HepG2 (cell line): Measurements from ENCODE around the gene GPSM1. TPM values are rescaled to one million over a fixed set of nuclear protein-coding genes. Genes with fewer than 3 reads are reported as not detected.
A peak's percentile ranks its signal among the peaks of the same experiment; 100 is the strongest.

Experiments
- ATAC-seq: fragments of 200-7000 bp; cut with Tn5 transposase; 3 replicates; pipeline ENCODE4 v1.9.1; 2020; ENCODE audit warnings: mild to moderate bottlenecking, moderate library complexity
- BruUV-seq: library from RNA; stranded (reverse); fragments of 400-500 nt; replicated peaks from 2 replicates; lab custom pipeline; 2021; lab: Mats Ljungman, UMichigan
- CTCF ChIA-PET: fragments of 300-600 bp; formaldehyde crosslinking; extraction: SDS; loops from one replicate; lab custom pipeline; 2021; ENCODE audit warnings: low total read pairs, inconsistent platforms, low intra/inter-chr PET ratio; lab: Yijun Ruan, JAX
- POLR2A ChIA-PET: fragments of 350-600 bp; sonication (Branson Sonifier 250); formaldehyde crosslinking; loops from one replicate; lab custom pipeline; 2020; ENCODE audit warnings: antibody characterized with exemption, inconsistent platforms; lab: Yijun Ruan, JAX
- DNase-seq: peaks from one replicate; pipeline ENCODE4 v3.0.0-alpha.2; 2015; ENCODE audit warnings: low spot score
- FAIRE-seq: peaks from 3 replicates; lab custom pipeline; 2011; peaks lifted over from hg19 to GRCh38; lab: Jason Lieb, UNC
- H2AFZ ChIP-seq: one replicate; pipeline ENCODE4 v1.6.1; 2011; ENCODE audit warnings: low read length, inconsistent platforms
- H3K27ac ChIP-seq: fragments of 300-600 bp; 3 replicates; pipeline ENCODE4 v1.8.0; 2011; ENCODE audit warnings: mixed run types, mild to moderate bottlenecking, mixed read lengths, low read length, inconsistent platforms; ENCODE audit not compliant: insufficient read depth; ENCODE audit errors: extremely low read length
- H3K27me3 ChIP-seq, 2 experiments: fragments of 200-600 bp in 1 of 2; 2 replicates in 1 of 2; 3 replicates in 1 of 2; pipeline versions ENCODE4 v1.6.0 to v1.8.0; 2011; ENCODE audit warnings: low read length in 2 of 2, mild to moderate bottlenecking in 2 of 2, moderate library complexity in 2 of 2, inconsistent platforms in 1 of 2; ENCODE audit not compliant: insufficient read depth in 2 of 2, control insufficient read depth in 1 of 2
- H3K36me3 ChIP-seq, 2 experiments: fragments of 200-600 bp in 1 of 2; replicated peaks in 1 of 2; 2 replicates in 1 of 2; 3 replicates in 1 of 2; pipeline versions ENCODE4 v1.5.1 to v1.8.0; 2011; ENCODE audit warnings: low read length in 2 of 2, inconsistent platforms in 1 of 2; ENCODE audit not compliant: insufficient read depth in 2 of 2, control insufficient read depth in 1 of 2
- H3K4me1 ChIP-seq: 2 replicates; pipeline ENCODE4 v1.5.1; 2012; ENCODE audit warnings: low read length, inconsistent platforms; ENCODE audit not compliant: insufficient read depth
- H3K4me2 ChIP-seq: 2 replicates; pipeline ENCODE4 v1.6.0; 2011; ENCODE audit warnings: low read depth, low read length, inconsistent platforms
- H3K4me3 ChIP-seq, 3 experiments: fragments of 200-600 bp in 1 of 3; sonication (generic), shearing (Covaris generic) in 1 of 3; replicated peaks in 1 of 3; 2 replicates each; pipeline ENCODE4 v1.5.1; 2011 to 2016; ENCODE audit warnings: low read length in 3 of 3, inconsistent platforms in 2 of 3, low read depth in 2 of 3, mild to moderate bottlenecking in 2 of 3, control low read depth in 1 of 3, mixed read lengths in 1 of 3; ENCODE audit not compliant: insufficient read depth in 1 of 3
- H3K79me2 ChIP-seq: one replicate; pipeline ENCODE4 v1.6.1; 2011; ENCODE audit warnings: low read length, inconsistent platforms; ENCODE audit not compliant: insufficient read depth
- H3K9ac ChIP-seq: 2 replicates; pipeline ENCODE4 v1.6.0; 2011; ENCODE audit warnings: mild to moderate bottlenecking, low read depth, low read length, inconsistent platforms; ENCODE audit not compliant: insufficient read depth
- H3K9me3 ChIP-seq: 2 replicates; pipeline ENCODE4 v1.5.1; 2012; ENCODE audit warnings: mild to moderate bottlenecking, low read length
- H4K20me1 ChIP-seq: 2 replicates; pipeline ENCODE4 v1.6.0; 2011; ENCODE audit warnings: inconsistent platforms, mild to moderate bottlenecking, low read length, moderate library complexity; ENCODE audit not compliant: insufficient read depth
- GATA4 ChIP-seq: sonication (generic); IDR thresholded peaks from 2 replicates; pipeline ENCODE4 v1.6.1; 2016; ENCODE audit warnings: antibody characterized with exemption, low read depth, borderline replicate concordance
- GPN1 ChIP-seq: sonication (generic); formaldehyde crosslinking; IDR thresholded peaks from 2 replicates; pipeline ENCODE4 v1.5.1; 2020; ENCODE audit warnings: missing genetic modification reagents, borderline replicate concordance
- HOXA5 ChIP-seq: sonication (generic); formaldehyde crosslinking; IDR thresholded peaks from 2 replicates; pipeline ENCODE4 v1.4.0; 2020; ENCODE audit warnings: missing genetic modification reagents
- KDM5A ChIP-seq: fragments of 200-600 bp; sonication (generic); IDR thresholded peaks from 2 replicates; pipeline ENCODE4 v1.7.0; 2018; ENCODE audit warnings: antibody characterized with exemption, mild to moderate bottlenecking, low read length, borderline replicate concordance
- REL ChIP-seq: sonication (generic); formaldehyde crosslinking; conservative IDR thresholded peaks from 2 replicates; pipeline ENCODE4 v1.8.0; 2022; ENCODE audit warnings: mild to moderate bottlenecking, missing genetic modification reagents, moderate library complexity
- RFXAP ChIP-seq: sonication (generic); formaldehyde crosslinking; IDR thresholded peaks from 2 replicates; pipeline ENCODE4 v1.4.0; 2020; ENCODE audit warnings: missing genetic modification reagents, borderline replicate concordance
- ZFP82 ChIP-seq: sonication (generic); formaldehyde crosslinking; IDR thresholded peaks from 2 replicates; pipeline ENCODE4 v1.5.1; 2020; ENCODE audit warnings: mild to moderate bottlenecking, missing genetic modification reagents, borderline replicate concordance
- ZFX ChIP-seq: sonication (generic); formaldehyde crosslinking; IDR thresholded peaks from 2 replicates; pipeline ENCODE4 v1.4.0; 2020; ENCODE audit warnings: mild to moderate bottlenecking, low read depth, missing genetic modification reagents, moderate library complexity
- ZMYM4 ChIP-seq: sonication (generic); formaldehyde crosslinking; IDR thresholded peaks from 2 replicates; pipeline ENCODE4 v1.8.1; 2023; ENCODE audit warnings: mild to moderate bottlenecking, missing genetic modification reagents
- ZNF138 ChIP-seq: sonication (generic); formaldehyde crosslinking; IDR thresholded peaks from 2 replicates; pipeline ENCODE4 v1.5.0; 2020; ENCODE audit warnings: mild to moderate bottlenecking, low read depth, missing genetic modification reagents
- ZNF275 ChIP-seq: sonication (generic); formaldehyde crosslinking; IDR thresholded peaks from 2 replicates; pipeline ENCODE4 v1.8.0; 2022; ENCODE audit warnings: missing genetic modification reagents, mild to moderate bottlenecking, inconsistent platforms, borderline replicate concordance
- ZNF282 ChIP-seq: fragments of 450-650 bp; IDR thresholded peaks from 2 replicates; pipeline ENCODE4 v1.6.1; 2018; ENCODE audit not compliant: partially characterized antibody
- ZNF607 ChIP-seq: sonication (generic); formaldehyde crosslinking; IDR thresholded peaks from 2 replicates; pipeline ENCODE4 v1.5.1; 2020; ENCODE audit warnings: missing genetic modification reagents, mild to moderate bottlenecking, borderline replicate concordance
- ZNF672 ChIP-seq: sonication (generic); formaldehyde crosslinking; IDR thresholded peaks from 2 replicates; pipeline ENCODE4 v1.8.1; 2022; ENCODE audit warnings: missing genetic modification reagents
- WGBS: methylation state at CpG from one replicate; pipeline ENCODE4 v1.1.6; 2017; ENCODE audit warnings: low lambda C conversion rate; 5-methylcytosine and 5-hydroxymethylcytosine counted together
- in situ Hi-C: cut with HindIII; loops from 2 replicates; pipeline ENCODE4 v1.10.0; 2017; ENCODE audit warnings: low pct_unique_long_range_greater_than_20kb; ENCODE audit not compliant: extremely low pct_ligation_motif_present
- intact Hi-C: fragments of 100-400 bp; cut with micrococcal nuclease; formaldehyde crosslinking; loops from one replicate; pipeline ENCODE4 v1.10.0; 2022; ENCODE audit not compliant: unreplicated experiment
- polyA plus RNA-seq, 8 experiments: library from polyadenylated mRNA; depleted of rRNA in 3 of 8; stranded (reverse) in 7 of 8; unstranded in 1 of 8; fragments of >200 nt; fragmentation: Illumina TruSeq in 4 of 8; extraction: Trizol in 4 of 8; gene quantifications; 2 replicates each; pipeline versions ENCODE4 v1.2.1 to v1.2.3, GENCODE V29; 2011 to 2016; ENCODE audit warnings: low read depth in 4 of 8, missing spikeins in 1 of 8, mixed read lengths in 1 of 8; ENCODE audit not compliant: insufficient read depth in 1 of 8
- total RNA-seq, 5 experiments: library from RNA; depleted of rRNA; stranded (reverse); fragments of >200 nt; fragmentation: Illumina TruSeq; extraction: Trizol; gene quantifications; 2 replicates each; pipeline ENCODE4 v1.2.3, GENCODE V29; 2016; ENCODE audit warnings: low read depth in 1 of 5
- TF ChIP-seq, protein P1 (sequence below), 2 experiments: fragments of 450-650 bp in 1 of 2; sonication (generic) in 1 of 2; formaldehyde crosslinking; IDR thresholded peaks; 2 replicates each; pipeline versions ENCODE4 v1.5.0 to v1.8.0; 2020 to 2022; ENCODE audit warnings: mild to moderate bottlenecking in 1 of 2, missing genetic modification reagents in 1 of 2
- TF ChIP-seq, protein P2 (sequence below): sonication (generic); formaldehyde crosslinking; IDR thresholded peaks from 2 replicates; pipeline ENCODE4 v1.4.0; 2020; ENCODE audit warnings: missing genetic modification reagents, borderline replicate concordance

Gene GPSM1
- total and polyA plus RNA-seq, 2 of the 13 experiments (the other 11 are each of a cell fraction or from before 2014, with no cell fraction given) = 1.0 to 2.4 TPM

DNA sequence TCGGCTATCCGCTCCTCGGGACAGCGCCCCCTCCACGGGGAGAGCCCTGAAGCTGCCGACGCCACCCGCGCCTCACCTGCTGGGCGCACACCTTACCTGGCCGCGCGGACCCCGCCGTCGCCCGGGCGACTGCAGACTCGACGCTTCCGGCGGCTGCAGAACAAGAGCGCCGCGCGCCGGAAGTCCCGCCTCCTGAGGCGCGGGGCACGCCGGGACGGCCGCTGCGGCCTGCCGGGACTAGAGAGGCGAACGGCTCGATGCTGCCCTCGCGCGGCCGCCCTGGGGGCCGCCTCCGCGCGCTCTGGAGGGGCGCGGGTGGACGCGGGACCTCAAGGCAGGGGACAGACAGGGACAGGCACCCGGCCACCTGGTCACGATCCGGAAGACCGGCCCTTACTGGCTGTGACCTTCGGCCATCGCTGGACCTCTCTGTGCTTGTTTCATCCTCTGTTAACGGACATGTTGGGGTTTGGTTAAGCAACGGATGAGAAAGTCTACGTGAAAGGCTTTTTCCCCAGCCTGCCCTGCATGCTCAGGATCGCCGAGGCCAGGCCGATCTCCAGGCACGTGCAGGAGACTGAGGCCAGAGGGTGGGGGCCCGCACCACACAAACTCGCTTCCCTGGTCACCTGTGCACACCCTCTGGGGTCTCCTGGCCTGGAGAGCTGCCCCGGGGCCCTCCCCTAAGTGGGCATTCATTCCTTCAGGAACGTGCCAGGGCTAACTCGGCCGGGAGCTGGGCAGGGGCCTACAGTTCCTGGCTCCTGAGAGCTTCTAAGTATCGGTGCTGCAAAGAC is 72.9 kb downstream of the GPSM1 start, which contains the start of gene SNAPC4:
Gene SNAPC4 (minus strand): TSS at position 133 of the 797 bp plus-strand sequence. CDS start 1,742 bp downstream, outside the sequence.
- peaks cover 19 to 35% of the 10 kb centered on the region in 2 experiments; a peak in 4 of 5 replicates for H3K36me3 ChIP-seq
- H2AFZ ChIP-seq = no peak within 1 kb of the TSS
- H4K20me1 ChIP-seq = no peaks in the 10 kb centered on the region
- ATAC-seq = peak; percentile 91
- H3K9ac ChIP-seq = peak within 1 kb of the TSS; percentile 83
- H3K27ac ChIP-seq = peak within 1 kb of the TSS; percentile 53
- H3K27me3 ChIP-seq = no peaks in the 10 kb centered on the region
- intact Hi-C loops = loop anchor here (1.0 kb wide), 1 partner anchor 61 kb away; no protein-coding TSS in a partner anchor
- H3K9me3 ChIP-seq = no peaks in the 10 kb centered on the region
- no TSS peak for BruUV-seq
- in situ Hi-C loops = no loop called here
- H3K79me2 ChIP-seq = peaks cover 21% of the 10 kb centered on the region
- H3K4me3 ChIP-seq = peak within 1 kb of the TSS; percentile 78 to 98 (median 97)
- H3K4me2 ChIP-seq = peak within 1 kb of the TSS; percentile 88
- CTCF ChIA-PET = interaction anchor here (1.2 to 2.0 kb wide), 3 partner anchors 55 to 88 kb away, joined by 6 to 15 read pairs (median 12); no protein-coding TSS in a partner anchor
- WGBS = no CpG with 5 or more reads among the region's 71 CpGs
- DNase-seq = peak; percentile 77
- peaks cover 20% of the 10 kb centered on the region for H3K4me1 ChIP-seq
- POLR2A ChIA-PET = interaction anchor here (0.5 to 1.6 kb wide), 7 partner anchors 9 to 219 kb away, joined by 3 to 6 read pairs (median 3); partner anchors contain the start of gene DNLZ
- FAIRE-seq = no peak
- TF ChIP-seq GATA4 = peak; percentile 34; the same call in 1 of the 2 replicates
- peak; percentile 39; the same call in 1 of the 2 replicates for TF ChIP-seq HOXA5 (CRISPR knock-in tag)
- TF ChIP-seq ZNF607 (CRISPR knock-in tag) = no peak
- TF ChIP-seq ZFP82 (CRISPR knock-in tag) = no peak
- TF ChIP-seq, protein P1, sequence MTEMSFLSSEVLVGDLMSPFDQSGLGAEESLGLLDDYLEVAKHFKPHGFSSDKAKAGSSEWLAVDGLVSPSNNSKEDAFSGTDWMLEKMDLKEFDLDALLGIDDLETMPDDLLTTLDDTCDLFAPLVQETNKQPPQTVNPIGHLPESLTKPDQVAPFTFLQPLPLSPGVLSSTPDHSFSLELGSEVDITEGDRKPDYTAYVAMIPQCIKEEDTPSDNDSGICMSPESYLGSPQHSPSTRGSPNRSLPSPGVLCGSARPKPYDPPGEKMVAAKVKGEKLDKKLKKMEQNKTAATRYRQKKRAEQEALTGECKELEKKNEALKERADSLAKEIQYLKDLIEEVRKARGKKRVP (CRISPR knock-in tag; IDR thresholded peaks at IDR 0.05) = peak in 1 of 2 experiments; percentile 51; a peak in 1 of 4 replicates
- peak; percentile 49; the same call in 1 of the 2 replicates for TF ChIP-seq ZMYM4 (CRISPR knock-in tag)
- 0 out of 2 replicates have a peak, but pooled peaks have one; percentile 65 for TF ChIP-seq ZNF275
- no peak for TF ChIP-seq GPN1 (CRISPR knock-in tag)
- TF ChIP-seq REL (CRISPR knock-in tag) = peak; percentile 89; the same call in 1 of the 2 replicates
- TF ChIP-seq ZNF138 (CRISPR knock-in tag) = no peak
- TF ChIP-seq ZFX (CRISPR knock-in tag) = peak; percentile 69
- no peak for TF ChIP-seq ZNF282
- TF ChIP-seq ZNF672 (CRISPR knock-in tag) = peak; percentile 83; the same call in 1 of the 2 replicates
- TF ChIP-seq KDM5A = peak; percentile 66; the same call in 1 of the 2 replicates
- peak; percentile 80; the same call in 1 of the 2 replicates for TF ChIP-seq RFXAP (CRISPR knock-in tag)
- TF ChIP-seq, protein P2, sequence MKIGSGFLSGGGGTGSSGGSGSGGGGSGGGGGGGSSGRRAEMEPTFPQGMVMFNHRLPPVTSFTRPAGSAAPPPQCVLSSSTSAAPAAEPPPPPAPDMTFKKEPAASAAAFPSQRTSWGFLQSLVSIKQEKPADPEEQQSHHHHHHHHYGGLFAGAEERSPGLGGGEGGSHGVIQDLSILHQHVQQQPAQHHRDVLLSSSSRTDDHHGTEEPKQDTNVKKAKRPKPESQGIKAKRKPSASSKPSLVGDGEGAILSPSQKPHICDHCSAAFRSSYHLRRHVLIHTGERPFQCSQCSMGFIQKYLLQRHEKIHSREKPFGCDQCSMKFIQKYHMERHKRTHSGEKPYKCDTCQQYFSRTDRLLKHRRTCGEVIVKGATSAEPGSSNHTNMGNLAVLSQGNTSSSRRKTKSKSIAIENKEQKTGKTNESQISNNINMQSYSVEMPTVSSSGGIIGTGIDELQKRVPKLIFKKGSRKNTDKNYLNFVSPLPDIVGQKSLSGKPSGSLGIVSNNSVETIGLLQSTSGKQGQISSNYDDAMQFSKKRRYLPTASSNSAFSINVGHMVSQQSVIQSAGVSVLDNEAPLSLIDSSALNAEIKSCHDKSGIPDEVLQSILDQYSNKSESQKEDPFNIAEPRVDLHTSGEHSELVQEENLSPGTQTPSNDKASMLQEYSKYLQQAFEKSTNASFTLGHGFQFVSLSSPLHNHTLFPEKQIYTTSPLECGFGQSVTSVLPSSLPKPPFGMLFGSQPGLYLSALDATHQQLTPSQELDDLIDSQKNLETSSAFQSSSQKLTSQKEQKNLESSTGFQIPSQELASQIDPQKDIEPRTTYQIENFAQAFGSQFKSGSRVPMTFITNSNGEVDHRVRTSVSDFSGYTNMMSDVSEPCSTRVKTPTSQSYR (CRISPR knock-in tag) = peak; percentile 9; the same call in 1 of the 2 replicates
